Testis (tissue), 3 donors: Measurements from ENCODE around the gene HSDL1. TPM values are rescaled to one million over a fixed set of nuclear protein-coding genes. Genes with fewer than 3 reads are reported as not detected.

Experiments used
- DNase-seq: peaks from one replicate; pipeline ENCODE4 v3.0.0-alpha.2; 2019
- H3K27ac ChIP-seq, 2 donors: fragments of 200-600 bp; sonication (generic); one replicate each; pipeline ENCODE4 v1.5.1; 2019
- H3K27me3 ChIP-seq: fragments of 200-600 bp; sonication (generic); one replicate; pipeline ENCODE4 v1.5.1; 2019
- H3K36me3 ChIP-seq: fragments of 200-600 bp; sonication (generic); one replicate; pipeline ENCODE4 v1.5.1; 2017; ENCODE audit warnings: low read depth; ENCODE audit errors: missing control alignments
- H3K4me1 ChIP-seq: fragments of 200-600 bp; sonication (generic); one replicate; pipeline ENCODE4 v1.5.1; 2019
- H3K4me3 ChIP-seq, 2 donors: fragments of 200-600 bp; sonication (generic); one replicate each; pipeline ENCODE4 v1.5.1; 2017 to 2019
- H3K9me3 ChIP-seq: fragments of 200-600 bp; sonication (generic); one replicate; pipeline ENCODE4 v1.5.1; 2017
- POLR2A ChIP-seq: fragments of 450-650 bp; IDR thresholded peaks from one replicate; pipeline ENCODE4 v1.6.1; 2017; ENCODE audit warnings: antibody characterized with exemption, mild to moderate bottlenecking, moderate library complexity
- WGBS, 2 donors: methylation state at CpG; one replicate each; pipeline ENCODE4 v1.1.5; 2018; 5-methylcytosine and 5-hydroxymethylcytosine counted together
- intact Hi-C: fragments of 100-400 bp; cut with DNase I; formaldehyde crosslinking; loops from one replicate; pipeline ENCODE4 v1.15.1; 2023; ENCODE audit warnings: low total_unique reads
- polyA plus RNA-seq: library from polyadenylated mRNA; stranded (reverse); fragments of 350-450 nt; fragmentation: Illumina TruSeq; extraction: RNeasy Lipid Tissue Mini Kit (QIAGEN cat#74804); gene quantifications from one replicate; pipeline ENCODE4 v1.2.3, GENCODE V29; 2014; ENCODE audit warnings: low read depth, low replicate concordance; ENCODE audit not compliant: insufficient read depth
- total RNA-seq, 2 donors: library from RNA; depleted of rRNA; stranded (reverse); fragments of >200 nt; gene quantifications; one replicate each; pipeline ENCODE4 v1.2.3, GENCODE V29; 2016
- TF ChIP-seq, protein P1 (sequence below), 3 experiments: fragments of 450-650 bp in 2 of 3; fragments of 200-600 bp in 1 of 3; sonication (generic) in 1 of 3; IDR thresholded peaks; one replicate each; pipeline ENCODE4 v1.5.1; 2016 to 2019; ENCODE audit warnings: antibody characterized with exemption in 3 of 3, mild to moderate bottlenecking in 2 of 3, moderate library complexity in 1 of 3

The HSDL1 gene
- total and polyA plus RNA-seq, 3 donors from 2014 or later: 29.0 to 37.9 (median 31.3) TPM

DNA sequence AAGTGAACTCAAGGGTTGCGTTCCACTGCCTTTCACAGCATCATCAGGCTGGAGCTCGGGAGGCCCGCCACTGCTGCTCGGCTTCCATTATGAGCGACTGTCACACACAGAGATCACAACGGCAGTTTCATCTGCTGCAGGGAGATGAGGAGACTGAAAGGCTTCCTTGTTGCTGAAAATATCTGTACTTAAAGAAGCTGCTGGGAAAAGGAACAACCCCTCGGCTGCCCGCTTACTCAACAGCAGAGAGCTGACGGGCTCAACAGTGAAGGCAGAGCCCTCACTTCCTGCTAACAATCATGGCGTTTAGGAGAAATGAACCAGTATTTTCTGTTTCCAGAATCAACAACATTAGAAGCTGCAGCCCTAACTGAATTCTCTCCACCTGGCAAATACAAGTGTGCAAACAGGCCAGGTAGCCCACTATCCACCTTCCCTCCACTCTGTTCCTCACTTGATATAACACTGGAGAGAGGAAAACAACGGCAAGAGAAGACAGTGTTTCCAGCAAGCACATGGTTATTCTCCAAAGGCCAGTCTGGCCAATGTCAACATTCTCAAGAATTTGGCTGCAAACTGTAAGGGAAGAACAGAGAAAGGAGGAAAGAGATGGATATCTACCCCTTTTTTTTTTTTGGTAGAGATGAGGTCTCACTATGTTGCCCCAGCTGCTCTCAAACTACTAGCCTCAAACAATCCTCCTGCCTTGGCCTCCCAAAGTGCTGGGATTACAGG lies 62.0 kb downstream of the HSDL1 start:
- Histone ChIP-seq H3K4me1 (peaks cover 36% of the 10 kb centered on the region), H3K36me3 (no peaks in the 10 kb centered on the region), H3K9me3 (no peaks in the 10 kb centered on the region), H3K27me3 (no peaks in the 10 kb centered on the region), H3K27ac (no peak overlapping the region), H3K4me3 (no peak overlapping the region)
- TF ChIP-seq, protein P1, sequence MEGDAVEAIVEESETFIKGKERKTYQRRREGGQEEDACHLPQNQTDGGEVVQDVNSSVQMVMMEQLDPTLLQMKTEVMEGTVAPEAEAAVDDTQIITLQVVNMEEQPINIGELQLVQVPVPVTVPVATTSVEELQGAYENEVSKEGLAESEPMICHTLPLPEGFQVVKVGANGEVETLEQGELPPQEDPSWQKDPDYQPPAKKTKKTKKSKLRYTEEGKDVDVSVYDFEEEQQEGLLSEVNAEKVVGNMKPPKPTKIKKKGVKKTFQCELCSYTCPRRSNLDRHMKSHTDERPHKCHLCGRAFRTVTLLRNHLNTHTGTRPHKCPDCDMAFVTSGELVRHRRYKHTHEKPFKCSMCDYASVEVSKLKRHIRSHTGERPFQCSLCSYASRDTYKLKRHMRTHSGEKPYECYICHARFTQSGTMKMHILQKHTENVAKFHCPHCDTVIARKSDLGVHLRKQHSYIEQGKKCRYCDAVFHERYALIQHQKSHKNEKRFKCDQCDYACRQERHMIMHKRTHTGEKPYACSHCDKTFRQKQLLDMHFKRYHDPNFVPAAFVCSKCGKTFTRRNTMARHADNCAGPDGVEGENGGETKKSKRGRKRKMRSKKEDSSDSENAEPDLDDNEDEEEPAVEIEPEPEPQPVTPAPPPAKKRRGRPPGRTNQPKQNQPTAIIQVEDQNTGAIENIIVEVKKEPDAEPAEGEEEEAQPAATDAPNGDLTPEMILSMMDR (IDR thresholded peaks at IDR 0.05): no peak
- TF ChIP-seq POLR2A: no peak
- intact Hi-C loops: no loop called here
- 73 to 74% methylated on average over 11 of the region's 11 CpGs for WGBS, 2 donors
- DNase-seq: no peak

DNA sequence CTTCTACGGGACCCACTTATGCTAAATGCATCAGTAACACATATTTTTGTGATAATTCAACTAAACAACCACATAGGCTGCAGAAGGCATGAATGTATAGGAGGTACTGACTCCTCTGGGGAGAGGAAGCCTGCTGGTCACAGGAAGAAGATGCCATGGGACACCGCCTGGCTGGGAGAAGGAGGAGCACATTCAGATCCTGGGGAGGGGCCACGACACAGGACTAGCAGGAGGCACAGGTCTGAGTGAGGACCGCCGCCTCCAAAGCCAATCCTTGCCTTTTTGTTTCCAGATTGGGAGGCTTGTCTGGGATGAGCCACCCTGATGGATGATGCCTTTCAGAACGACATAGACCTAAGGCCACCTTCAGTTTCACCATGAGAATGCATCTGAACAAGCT lies 62.9 kb downstream of the HSDL1 start:
- TF ChIP-seq, protein P1 (IDR thresholded peaks at IDR 0.05): no peak
- no peak for TF ChIP-seq POLR2A
- Histone ChIP-seq H3K4me3 (no peak overlapping the region), H3K4me1 (peaks cover 36% of the 10 kb centered on the region), H3K9me3 (no peaks in the 10 kb centered on the region), H3K27me3 (no peaks in the 10 kb centered on the region), H3K36me3 (no peaks in the 10 kb centered on the region), H3K27ac (no peak overlapping the region)
- intact Hi-C loops: no loop called here
- 83 to 87% methylated on average over 6 of the region's 6 CpGs for WGBS, 2 donors
- no peak for DNase-seq

DNA sequence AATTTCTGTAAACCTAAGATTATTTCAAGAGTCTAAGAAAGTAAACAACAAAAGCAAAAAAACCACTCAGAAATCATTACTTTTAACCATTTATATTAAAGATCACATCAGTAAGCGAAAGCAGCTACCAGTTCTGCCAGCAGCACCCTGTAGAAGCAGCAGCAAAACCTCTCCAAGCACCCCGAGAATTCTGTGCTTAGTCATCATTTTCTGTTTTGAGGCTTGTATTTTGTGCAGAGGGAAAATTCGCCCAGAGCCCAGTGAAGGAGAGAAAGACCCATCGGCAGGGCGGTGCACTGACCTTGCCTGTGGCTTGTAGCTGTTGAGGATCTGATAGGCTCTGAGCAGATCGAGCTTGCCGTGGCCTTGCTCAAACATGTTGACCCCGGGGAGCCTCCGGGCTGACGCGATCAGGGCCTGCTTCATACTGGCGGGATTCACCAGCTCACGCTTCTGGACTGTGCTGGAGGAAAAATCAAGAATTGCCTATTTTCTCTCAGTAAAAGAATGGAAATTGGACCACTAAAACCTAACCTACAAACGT lies 63.5 kb downstream of the HSDL1 start:
- H3K36me3 ChIP-seq: no peaks in the 10 kb centered on the region
- peaks cover 32% of the 10 kb centered on the region for H3K4me1 ChIP-seq
- no peak overlapping the region for H3K4me3 ChIP-seq
- WGBS, 2 donors: 60 to 64% methylated on average over 14 of the region's 14 CpGs
- no peak overlapping the region for H3K27ac ChIP-seq
- DNase-seq: peak; percentile 50
- TF ChIP-seq, protein P1 (IDR thresholded peaks at IDR 0.05): no peak
- no peak for TF ChIP-seq POLR2A
- H3K9me3 ChIP-seq: no peaks in the 10 kb centered on the region
- no peaks in the 10 kb centered on the region for H3K27me3 ChIP-seq
- intact Hi-C loops: no loop called here

DNA sequence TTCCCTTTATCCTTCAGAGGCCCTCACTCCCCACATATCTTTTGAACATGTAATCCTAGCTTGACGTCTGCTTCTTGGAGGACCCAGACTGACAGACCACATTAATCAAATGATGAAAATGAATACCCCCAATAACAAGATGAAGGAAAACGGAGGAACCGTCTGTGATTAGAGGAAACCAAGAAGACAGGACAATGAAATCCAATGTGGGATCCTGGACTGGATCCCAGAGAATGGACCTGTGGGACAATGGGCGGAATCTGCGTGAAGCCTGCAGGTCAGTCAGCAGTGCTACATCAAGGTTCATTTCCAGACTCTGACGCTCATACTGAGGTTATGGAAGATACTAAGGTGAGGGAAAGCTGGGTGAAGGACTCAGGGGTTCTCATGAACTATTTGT lies 64.2 kb downstream of the HSDL1 start:
- 65 to 75% methylated on average over 6 of the region's 6 CpGs for WGBS, 2 donors
- Histone ChIP-seq H3K9me3 (no peaks in the 10 kb centered on the region), H3K27me3 (no peaks in the 10 kb centered on the region), H3K4me1 (peaks cover 25% of the 10 kb centered on the region), H3K27ac (no peak overlapping the region), H3K4me3 (no peak overlapping the region), H3K36me3 (no peaks in the 10 kb centered on the region)
- TF ChIP-seq, protein P1 (IDR thresholded peaks at IDR 0.05): no peak
- TF ChIP-seq POLR2A: no peak
- intact Hi-C loops: no loop called here
- no peak for DNase-seq

DNA sequence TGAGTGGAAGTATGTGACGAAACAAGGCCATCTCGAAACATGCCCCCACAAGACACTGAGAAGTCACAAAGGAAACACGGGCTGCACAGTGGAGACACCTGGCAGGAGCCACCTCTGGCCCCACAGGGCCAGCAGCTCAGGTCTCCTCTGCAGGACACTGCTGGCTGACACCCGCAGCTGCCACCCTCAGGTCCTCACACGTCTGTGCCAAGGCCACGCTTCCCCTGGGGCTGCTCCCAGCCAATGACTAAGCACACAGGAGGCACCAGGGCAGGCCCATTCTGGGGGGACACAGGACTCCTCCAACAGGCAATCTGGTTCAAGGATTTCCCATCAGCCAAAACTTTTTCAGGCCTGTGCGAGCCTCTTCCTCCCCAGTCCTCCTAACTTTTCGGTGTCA lies 64.6 kb downstream of the HSDL1 start:
- Histone ChIP-seq H3K36me3 (no peaks in the 10 kb centered on the region), H3K4me1 (peaks cover 21% of the 10 kb centered on the region), H3K9me3 (no peaks in the 10 kb centered on the region), H3K27me3 (no peaks in the 10 kb centered on the region), H3K27ac (no peak overlapping the region), H3K4me3 (no peak overlapping the region)
- TF ChIP-seq POLR2A: no peak
- TF ChIP-seq, protein P1 (IDR thresholded peaks at IDR 0.05): no peak
- intact Hi-C loops: no loop called here
- 75 to 83% methylated on average over 8 of the region's 8 CpGs for WGBS, 2 donors
- no peak for DNase-seq
